HEK293 (cell line): ENCODE data around the gene DNAJC5.
"Not testable (repeated sequence)": the region's sequence is repeated elsewhere in the genome, so short reads cannot be mapped to it uniquely, and the experiment has no call there.

Source experiments
- CTCF ChIA-PET: fragments of 350-600 bp; formaldehyde crosslinking; extraction: SDS; loops from one replicate; lab custom pipeline; 2021; ENCODE audit warnings: antibody characterized with exemption; lab: Yijun Ruan, JAX
- POLR2A ChIA-PET: fragments of 300-600 bp; formaldehyde crosslinking; extraction: SDS; loops from one replicate; lab custom pipeline; 2020; ENCODE audit warnings: antibody characterized with exemption, inconsistent platforms; lab: Yijun Ruan, JAX
- H3K27ac ChIP-seq: fragments of 200-500 bp; sonication (Bioruptor generic); 2 replicates; pipeline ENCODE4 v1.5.1; 2014; ENCODE audit warnings: low read depth, low read length, control low read depth, inconsistent platforms; ENCODE audit errors: extremely low read depth
- H3K36me3 ChIP-seq, 2 experiments: fragments of 200-500 bp in 1 of 2; sonication (Bioruptor generic) in 1 of 2; 1 replicate in 1 of 2; 2 replicates in 1 of 2; pipeline ENCODE4 v1.5.1; 2014 to 2017; ENCODE audit warnings: inconsistent platforms in 2 of 2, low read length in 2 of 2; ENCODE audit not compliant: control insufficient read depth in 2 of 2, insufficient read depth in 1 of 2
- H3K4me1 ChIP-seq: fragments of 200-500 bp; sonication (Bioruptor generic); 2 replicates; pipeline ENCODE4 v1.5.1; 2014; ENCODE audit warnings: mild to moderate bottlenecking, low read length, inconsistent platforms; ENCODE audit not compliant: control insufficient read depth, insufficient read depth
- H3K4me3 ChIP-seq: 2 replicates; pipeline ENCODE4 v1.5.1; 2011; ENCODE audit warnings: low read depth, mild to moderate bottlenecking, control low read depth, low read length, moderate library complexity
- H3K9me3 ChIP-seq: fragments of 200-500 bp; sonication (Bioruptor generic); 2 replicates; pipeline ENCODE4 v1.5.1; 2014; ENCODE audit warnings: low read depth, low read length, inconsistent platforms; ENCODE audit not compliant: control insufficient read depth, insufficient read depth
- EGR2 ChIP-seq: fragments of 450-650 bp; formaldehyde crosslinking; IDR thresholded peaks from 2 replicates; pipeline ENCODE4 v1.5.1; 2016; ENCODE audit warnings: low read depth, missing biosample characterization, missing genetic modification characterization
- HOXD13 ChIP-seq: sonication (generic); formaldehyde crosslinking; IDR thresholded peaks from 2 replicates; pipeline ENCODE4 v1.8.0; 2022; ENCODE audit warnings: missing genetic modification reagents, borderline replicate concordance
- IKZF3 ChIP-seq: fragments of 450-650 bp; IDR thresholded peaks from 2 replicates; pipeline ENCODE4 v1.5.0; 2018; ENCODE audit warnings: missing biosample characterization, mild to moderate bottlenecking, missing genetic modification characterization, moderate library complexity
- SETDB1 ChIP-seq: IDR thresholded peaks from one replicate; pipeline ENCODE4 v1.6.1; 2017; ENCODE audit warnings: mild to moderate bottlenecking, low read length, moderate library complexity, mixed read lengths; ENCODE audit not compliant: insufficient read length
- ZBTB20 ChIP-seq: fragments of 450-650 bp; formaldehyde crosslinking; IDR thresholded peaks from 2 replicates; pipeline ENCODE4 v1.5.1; 2016; ENCODE audit warnings: missing biosample characterization, missing genetic modification characterization
- ZBTB21 ChIP-seq: fragments of 450-650 bp; formaldehyde crosslinking; IDR thresholded peaks from 2 replicates; pipeline ENCODE4 v1.5.1; 2017; ENCODE audit warnings: missing biosample characterization, missing genetic modification characterization
- ZNF121 ChIP-seq: fragments of 450-650 bp; formaldehyde crosslinking; IDR thresholded peaks from 2 replicates; pipeline ENCODE4 v1.5.1; 2016; ENCODE audit warnings: missing biosample characterization, missing genetic modification characterization
- ZNF48 ChIP-seq: fragments of 450-650 bp; formaldehyde crosslinking; IDR thresholded peaks from 2 replicates; pipeline ENCODE4 v1.5.1; 2016; ENCODE audit warnings: missing biosample characterization, missing genetic modification characterization
- ZNF544 ChIP-seq: fragments of 450-650 bp; formaldehyde crosslinking; IDR thresholded peaks from 2 replicates; pipeline ENCODE4 v1.5.0; 2017; ENCODE audit warnings: missing biosample characterization, missing genetic modification characterization
- TF ChIP-seq, protein P1 (sequence below): fragments of 450-650 bp; formaldehyde crosslinking; IDR thresholded peaks from 2 replicates; pipeline ENCODE4 v1.5.1; 2016; ENCODE audit warnings: missing biosample characterization, missing genetic modification characterization
- TF ChIP-seq, protein P2 (sequence below): fragments of 450-650 bp; formaldehyde crosslinking; IDR thresholded peaks from 2 replicates; pipeline ENCODE4 v1.5.1; 2016; ENCODE audit warnings: missing biosample characterization, missing genetic modification characterization
- TF ChIP-seq, protein P3 (sequence below): fragments of 450-650 bp; formaldehyde crosslinking; IDR thresholded peaks from 2 replicates; pipeline ENCODE4 v1.5.1; 2016; ENCODE audit warnings: missing biosample characterization, missing genetic modification characterization, low read depth

The DNAJC5 gene

DNA sequence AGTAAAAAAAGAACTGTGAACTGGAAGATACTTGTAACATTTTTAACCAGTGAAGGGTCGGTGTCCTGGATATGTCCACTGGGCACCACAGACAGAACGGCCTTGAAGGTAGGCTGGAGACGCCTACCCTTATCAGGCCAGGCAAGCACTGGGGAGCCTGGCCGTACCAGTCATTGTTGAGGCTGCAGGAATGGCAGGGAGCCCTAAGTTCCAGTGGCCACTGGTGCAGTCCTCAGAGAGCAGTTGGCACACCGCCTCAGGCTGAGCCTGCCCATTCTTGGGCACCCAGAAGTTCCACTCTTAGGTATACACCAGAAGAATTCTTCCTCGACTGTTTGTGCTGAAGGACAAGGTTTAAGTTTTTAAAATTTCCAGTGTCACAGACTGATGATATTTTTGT, 20.5 kb downstream of the DNAJC5 start (continued):
- TF ChIP-seq HOXD13: no peak
- no peak for TF ChIP-seq EGR2 (tag by site-specific recombination)
- no peak for TF ChIP-seq ZBTB21 (tag by site-specific recombination)
- TF ChIP-seq, protein P1, sequence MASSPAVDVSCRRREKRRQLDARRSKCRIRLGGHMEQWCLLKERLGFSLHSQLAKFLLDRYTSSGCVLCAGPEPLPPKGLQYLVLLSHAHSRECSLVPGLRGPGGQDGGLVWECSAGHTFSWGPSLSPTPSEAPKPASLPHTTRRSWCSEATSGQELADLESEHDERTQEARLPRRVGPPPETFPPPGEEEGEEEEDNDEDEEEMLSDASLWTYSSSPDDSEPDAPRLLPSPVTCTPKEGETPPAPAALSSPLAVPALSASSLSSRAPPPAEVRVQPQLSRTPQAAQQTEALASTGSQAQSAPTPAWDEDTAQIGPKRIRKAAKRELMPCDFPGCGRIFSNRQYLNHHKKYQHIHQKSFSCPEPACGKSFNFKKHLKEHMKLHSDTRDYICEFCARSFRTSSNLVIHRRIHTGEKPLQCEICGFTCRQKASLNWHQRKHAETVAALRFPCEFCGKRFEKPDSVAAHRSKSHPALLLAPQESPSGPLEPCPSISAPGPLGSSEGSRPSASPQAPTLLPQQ (tag by site-specific recombination): no peak
- no peak for TF ChIP-seq ZNF121
- TF ChIP-seq ZNF48 (tag by site-specific recombination): no peak
- TF ChIP-seq ZNF544 (tag by site-specific recombination): no peak
- TF ChIP-seq, protein P2, sequence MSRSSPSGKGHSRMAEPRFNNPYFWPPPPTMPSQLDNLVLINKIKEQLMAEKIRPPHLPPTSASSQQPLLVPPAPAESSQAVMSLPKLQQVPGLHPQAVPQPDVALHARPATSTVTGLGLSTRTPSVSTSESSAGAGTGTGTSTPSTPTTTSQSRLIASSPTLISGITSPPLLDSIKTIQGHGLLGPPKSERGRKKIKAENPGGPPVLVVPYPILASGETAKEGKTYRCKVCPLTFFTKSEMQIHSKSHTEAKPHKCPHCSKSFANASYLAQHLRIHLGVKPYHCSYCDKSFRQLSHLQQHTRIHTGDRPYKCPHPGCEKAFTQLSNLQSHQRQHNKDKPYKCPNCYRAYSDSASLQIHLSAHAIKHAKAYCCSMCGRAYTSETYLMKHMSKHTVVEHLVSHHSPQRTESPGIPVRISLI (tag by site-specific recombination): no peak

DNA sequence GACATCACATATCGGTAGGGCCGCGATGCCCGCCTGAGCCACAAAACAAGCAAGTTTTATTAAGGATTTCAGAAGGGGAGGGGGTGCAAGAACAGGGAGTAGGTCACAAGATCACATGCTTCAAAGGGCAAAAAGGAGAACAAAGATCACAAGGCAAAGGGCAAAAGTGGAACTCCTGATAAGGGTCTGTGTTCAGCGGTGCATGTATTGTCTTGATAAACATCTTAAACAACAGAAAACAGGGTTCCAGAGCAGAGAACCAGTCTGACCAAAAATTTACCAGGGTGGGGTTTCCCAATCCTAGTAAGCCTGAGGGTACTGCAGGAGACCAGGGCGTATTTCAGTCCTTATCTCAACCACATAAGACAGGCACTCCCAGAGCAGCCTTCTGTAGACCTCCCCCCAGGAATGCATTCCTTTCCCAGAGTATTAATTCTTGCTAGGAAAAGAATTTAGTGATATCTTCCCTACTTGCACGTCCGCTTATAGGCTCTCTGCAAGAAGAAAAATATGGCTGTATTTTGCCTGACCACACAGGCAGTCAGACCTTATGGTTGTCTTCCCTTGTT, 21.5 kb downstream of the DNAJC5 start:
- TF ChIP-seq SETDB1: peak; percentile 64
- peaks cover 0 to 17% of the 10 kb centered on the region in 2 experiments; a peak in 2 of 3 replicates for H3K36me3 ChIP-seq
- H3K9me3 ChIP-seq, H3K4me3 ChIP-seq, H3K27ac ChIP-seq, H3K4me1 ChIP-seq, POLR2A ChIA-PET: not testable (repeated sequence)
- CTCF ChIA-PET: interaction anchor here (1.6 kb wide), 1 partner anchor 64 kb away, joined by 4 read pairs; the partner anchor contains the start of gene PRPF6

DNA sequence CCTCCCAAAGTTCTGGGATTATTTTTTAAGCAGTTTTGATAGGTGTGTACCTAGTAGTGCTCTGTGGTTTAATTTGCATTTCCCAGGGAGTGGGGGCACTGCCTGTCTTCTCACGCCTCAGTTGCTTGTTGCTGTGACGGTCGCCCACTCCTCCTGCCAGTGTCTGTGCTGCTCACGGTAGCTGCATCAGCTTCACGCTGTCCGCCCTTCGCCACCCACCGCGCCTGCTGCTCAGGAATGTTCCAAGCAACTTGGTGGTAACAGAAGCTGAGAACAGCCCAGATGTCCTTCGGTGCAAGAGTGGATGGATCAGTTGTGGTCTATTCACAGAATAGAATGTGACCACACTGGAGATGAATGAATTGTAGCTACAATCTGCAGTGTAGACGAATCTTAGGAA, 22.9 kb downstream of the DNAJC5 start:
- ChIA-PET CTCF (interaction anchor here (0.9 to 2.7 kb wide), 2 partner anchors 8 to 56 kb away, joined by 3 to 17 read pairs; no protein-coding TSS in a partner anchor), POLR2A (no interaction called here)
- H3K27ac ChIP-seq: no peak overlapping the region
- H3K36me3 ChIP-seq: peaks cover 0 to 17% of the 10 kb centered on the region in 2 experiments; a peak in 2 of 3 replicates
- H3K9me3 ChIP-seq: no peaks in the 10 kb centered on the region
- H3K4me3 ChIP-seq: no peak overlapping the region
- H3K4me1 ChIP-seq: no peaks in the 10 kb centered on the region
- TF ChIP-seq, protein P3, sequence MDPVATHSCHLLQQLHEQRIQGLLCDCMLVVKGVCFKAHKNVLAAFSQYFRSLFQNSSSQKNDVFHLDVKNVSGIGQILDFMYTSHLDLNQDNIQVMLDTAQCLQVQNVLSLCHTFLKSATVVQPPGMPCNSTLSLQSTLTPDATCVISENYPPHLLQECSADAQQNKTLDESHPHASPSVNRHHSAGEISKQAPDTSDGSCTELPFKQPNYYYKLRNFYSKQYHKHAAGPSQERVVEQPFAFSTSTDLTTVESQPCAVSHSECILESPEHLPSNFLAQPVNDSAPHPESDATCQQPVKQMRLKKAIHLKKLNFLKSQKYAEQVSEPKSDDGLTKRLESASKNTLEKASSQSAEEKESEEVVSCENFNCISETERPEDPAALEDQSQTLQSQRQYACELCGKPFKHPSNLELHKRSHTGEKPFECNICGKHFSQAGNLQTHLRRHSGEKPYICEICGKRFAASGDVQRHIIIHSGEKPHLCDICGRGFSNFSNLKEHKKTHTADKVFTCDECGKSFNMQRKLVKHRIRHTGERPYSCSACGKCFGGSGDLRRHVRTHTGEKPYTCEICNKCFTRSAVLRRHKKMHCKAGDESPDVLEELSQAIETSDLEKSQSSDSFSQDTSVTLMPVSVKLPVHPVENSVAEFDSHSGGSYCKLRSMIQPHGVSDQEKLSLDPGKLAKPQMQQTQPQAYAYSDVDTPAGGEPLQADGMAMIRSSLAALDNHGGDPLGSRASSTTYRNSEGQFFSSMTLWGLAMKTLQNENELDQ (tag by site-specific recombination): no peak
- peak; percentile 66 for TF ChIP-seq EGR2 (tag by site-specific recombination)

DNA sequence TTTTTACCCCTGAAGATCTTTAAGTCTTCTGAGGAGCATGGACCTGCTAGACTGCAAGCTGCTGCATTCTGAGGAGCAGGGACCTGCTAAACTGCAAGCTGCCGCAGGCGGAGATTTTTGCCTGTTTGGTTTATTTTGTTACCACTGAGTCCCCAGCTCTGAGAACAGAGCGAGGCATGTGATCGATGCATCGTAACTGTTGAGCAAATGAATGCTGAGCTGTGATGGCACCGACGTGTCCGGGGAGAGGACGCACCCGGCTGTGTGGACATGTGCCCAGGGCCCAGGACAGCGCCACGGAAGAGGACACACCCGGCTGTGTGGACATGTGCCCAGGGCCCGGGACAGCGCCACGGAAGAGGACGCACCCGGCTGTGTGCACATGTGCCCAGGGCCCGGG, 24.2 kb downstream of the DNAJC5 start:
- no peak overlapping the region for H3K27ac ChIP-seq
- ChIA-PET CTCF (interaction anchor here (2.7 kb wide), 1 partner anchor 9 kb away, joined by 17 read pairs; no protein-coding TSS in a partner anchor), POLR2A (no interaction called here)
- no peaks in the 10 kb centered on the region for H3K4me1 ChIP-seq
- H3K4me3 ChIP-seq: no peak overlapping the region
- no peaks in the 10 kb centered on the region for H3K9me3 ChIP-seq
- H3K36me3 ChIP-seq: peaks cover 0 to 17% of the 10 kb centered on the region in 2 experiments; a peak in 2 of 3 replicates
- TF ChIP-seq IKZF3 (no peak), ZBTB20 (tag by site-specific recombination) (no peak)
